ENCODE results near the gene FGFR2.

GRCh38 chr10:121552746-121553145, 45.5 kb downstream of the FGFR2 start:
- TF ChIP-seq CTCF (IDR thresholded peaks at IDR 0.05) (no peak), POLR2AphosphoS5 (IDR thresholded peaks at IDR 0.05) (no peak), POLR2A (IDR thresholded peaks at IDR 0.05) (no peak)
